GM08714 (cell line): ENCODE data around the gene AHSG.

ENCODE experiments used
- H3K4me3 ChIP-seq: fragments of 200-500 bp; sonication (Bioruptor generic); 2 replicates; pipeline ENCODE4 v1.5.1; 2014; ENCODE audit warnings: mild to moderate bottlenecking, low read length, inconsistent platforms
- ZNF274 ChIP-seq: IDR thresholded peaks from 2 replicates; pipeline ENCODE4 v1.6.1; 2012; ENCODE audit warnings: mild to moderate bottlenecking, low read depth, low read length

Gene AHSG

DNA sequence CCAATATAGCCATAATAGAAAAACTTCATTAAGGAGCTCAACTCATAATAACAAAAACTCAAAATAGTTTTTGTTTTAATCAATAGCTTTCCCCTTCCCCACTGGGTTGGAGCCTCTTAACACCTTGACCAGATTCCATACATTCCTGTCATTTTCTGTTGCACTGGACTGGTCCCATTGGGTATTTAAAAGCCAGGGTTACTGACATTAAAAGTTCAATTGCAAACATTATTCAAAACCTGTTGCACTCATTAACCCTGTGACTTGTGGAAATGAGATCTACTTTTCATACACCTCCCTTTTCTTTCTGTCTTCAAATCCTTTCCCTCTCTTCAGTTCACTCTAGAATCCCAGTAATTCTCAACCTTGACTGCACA lies 51.2 kb downstream of the AHSG start:
- TF ChIP-seq ZNF274: no peak
- no peak overlapping the region for H3K4me3 ChIP-seq

DNA sequence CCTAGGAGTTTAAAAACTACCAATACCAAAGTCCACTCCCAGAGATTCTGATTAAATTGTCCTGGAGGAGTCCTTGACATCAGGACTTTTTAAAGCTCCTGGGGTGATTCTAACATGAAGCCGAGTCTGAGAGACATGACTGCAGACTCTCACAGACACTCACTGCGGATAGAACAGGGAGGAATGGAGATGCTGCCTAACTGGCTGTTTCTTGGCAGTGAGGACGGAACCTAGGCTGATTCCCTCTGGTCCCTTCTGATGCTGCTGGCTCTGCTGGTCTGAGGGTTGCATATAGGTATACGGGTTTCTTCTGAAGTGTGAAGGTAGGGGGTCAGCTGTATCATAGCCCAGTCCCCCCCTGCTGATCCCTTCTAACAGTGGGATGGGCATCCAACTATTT lies 51.6 kb downstream of the AHSG start:
- TF ChIP-seq ZNF274: no peak
- no peak overlapping the region for H3K4me3 ChIP-seq

DNA sequence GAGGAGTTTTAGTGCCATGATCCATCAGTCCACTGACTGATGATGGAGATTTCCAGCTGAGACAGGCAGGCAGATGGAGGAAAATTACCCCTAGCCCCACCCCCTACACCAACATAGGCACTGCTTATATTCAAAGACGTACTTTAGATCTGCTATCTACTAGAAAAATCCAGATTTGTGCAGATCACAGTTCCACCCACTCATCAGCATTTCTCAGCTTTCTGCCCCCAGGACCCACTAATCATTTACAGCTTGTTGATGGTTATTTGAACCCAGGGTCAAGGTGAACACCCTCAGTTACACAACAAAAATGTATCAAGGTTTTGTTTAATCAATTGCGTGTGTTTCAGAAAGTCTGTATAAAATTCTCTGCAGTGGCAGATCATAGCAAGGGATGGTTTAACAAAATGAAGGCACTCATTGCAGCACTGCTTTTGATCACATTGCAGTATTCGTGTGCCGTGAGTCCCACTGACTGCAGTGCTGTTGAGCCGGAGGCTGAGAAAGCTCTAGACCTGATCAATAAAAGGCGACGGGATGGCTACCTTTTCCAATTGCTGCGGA lies 52.8 kb downstream of the AHSG start, which contains the start of gene HRG:
Gene HRG, plus strand, starts transcription at position 390 of the 564 bp plus-strand sequence. Its CDS starts 18 bp downstream, at position 408.
- no peak for TF ChIP-seq ZNF274
- no peak within 1 kb of the TSS for H3K4me3 ChIP-seq

DNA sequence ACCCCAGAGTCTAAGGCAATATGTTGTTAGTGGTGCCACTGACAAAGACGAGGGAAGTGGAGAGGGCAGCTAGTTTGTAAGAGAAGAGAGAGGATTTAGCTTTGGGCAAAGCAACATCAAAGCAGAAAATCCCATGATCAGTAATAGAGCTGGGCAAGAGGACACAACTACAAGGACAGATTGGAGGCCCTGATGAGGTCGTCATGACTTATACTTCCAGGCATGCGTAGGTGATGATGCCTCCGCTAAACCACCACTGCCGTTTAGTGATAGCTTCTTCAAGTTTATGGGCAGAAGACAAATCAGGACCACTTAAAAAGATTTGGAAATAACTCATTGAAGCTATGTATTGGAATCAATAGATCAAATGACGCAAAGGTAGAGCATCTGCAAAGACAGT lies 55.6 kb downstream of the AHSG start:
- TF ChIP-seq ZNF274: no peak
- H3K4me3 ChIP-seq: no peak overlapping the region

DNA sequence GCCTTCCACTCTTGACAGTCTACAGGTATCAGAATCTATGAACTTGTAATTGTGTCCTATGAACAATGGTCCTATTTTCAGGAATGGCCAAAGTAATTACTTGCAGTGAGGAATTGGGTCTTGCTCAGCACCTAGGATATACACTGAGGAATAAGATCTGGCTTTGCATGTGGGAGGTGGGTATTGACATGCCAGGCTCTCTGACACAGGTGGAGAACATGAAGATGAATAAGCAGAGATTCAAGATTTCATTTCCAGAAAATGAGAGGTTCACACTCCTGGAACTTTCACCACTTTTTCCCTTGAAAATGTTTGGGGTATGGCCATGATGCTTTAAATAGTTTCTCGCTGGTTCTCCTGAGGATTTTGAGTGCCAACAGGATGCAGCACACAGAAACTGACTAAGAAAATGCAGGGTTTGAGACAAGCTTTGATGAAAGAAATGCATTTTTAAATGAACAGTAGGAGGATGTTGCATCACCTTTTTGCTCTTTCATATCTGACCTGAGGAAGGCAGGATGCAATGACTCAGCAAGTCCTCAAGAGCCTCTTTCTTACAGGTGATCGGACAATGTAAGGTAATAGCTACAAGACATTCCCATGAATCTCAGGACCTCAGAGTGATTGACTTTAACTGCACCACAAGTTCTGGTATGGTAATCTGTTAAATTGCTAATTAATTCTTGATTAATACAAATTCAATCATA lies 56.7 kb downstream of the AHSG start:
- no peak for TF ChIP-seq ZNF274
- no peak overlapping the region for H3K4me3 ChIP-seq

DNA sequence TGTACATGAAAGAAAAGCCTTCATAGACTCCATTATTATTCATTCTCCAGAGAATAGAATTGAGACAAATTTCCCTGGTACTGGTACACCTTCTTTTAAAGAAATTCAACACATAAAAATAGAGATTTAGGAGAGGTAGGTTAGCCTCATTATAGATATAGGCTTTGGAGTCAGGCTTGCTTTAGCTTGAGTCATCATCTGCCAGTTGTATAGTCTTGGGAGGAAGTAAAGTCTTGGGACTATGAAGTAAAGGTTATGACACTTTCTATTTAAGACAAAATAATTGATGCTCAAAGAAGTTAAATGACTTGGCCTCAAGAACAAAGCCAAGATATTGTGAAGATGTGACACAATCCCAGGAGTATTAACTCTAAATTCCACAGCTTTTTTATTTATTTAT lies 57.3 kb downstream of the AHSG start:
- no peak overlapping the region for H3K4me3 ChIP-seq
- no peak for TF ChIP-seq ZNF274
